ENCODE data around the gene SPDL1. TPM values are rescaled to one million over a fixed set of nuclear protein-coding genes. Genes with fewer than 3 reads are reported as not detected.
"Not testable (repeated sequence)": the region's sequence is repeated elsewhere in the genome, so short reads cannot be mapped to it uniquely, and the experiment has no call there.

The SPDL1 gene
- total and polyA plus RNA-seq, 2 donors (not counting 1 experiment from before 2014, with no cell fraction given): 4.1 to 17.9 TPM

DNA sequence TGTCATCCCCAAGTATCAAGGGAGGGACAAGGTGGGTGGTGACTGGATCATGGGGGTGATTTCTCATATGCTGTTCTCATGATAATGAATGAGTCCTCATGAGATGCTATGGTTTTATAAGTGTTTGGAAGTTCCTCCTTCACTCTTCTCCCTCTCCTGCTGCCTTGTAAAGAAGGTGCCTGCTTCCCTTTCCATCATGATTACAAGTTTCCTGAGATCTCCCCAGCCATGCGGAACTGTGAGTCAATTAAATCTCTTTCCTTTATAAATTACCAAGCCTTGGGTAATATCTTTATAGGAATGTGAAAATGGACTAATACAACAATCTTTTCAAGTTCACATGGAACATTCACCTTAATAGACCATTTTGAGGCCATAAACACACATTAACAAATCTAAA lies 32.0 kb downstream of the SPDL1 start:
- TF ChIP-seq, protein P1, sequence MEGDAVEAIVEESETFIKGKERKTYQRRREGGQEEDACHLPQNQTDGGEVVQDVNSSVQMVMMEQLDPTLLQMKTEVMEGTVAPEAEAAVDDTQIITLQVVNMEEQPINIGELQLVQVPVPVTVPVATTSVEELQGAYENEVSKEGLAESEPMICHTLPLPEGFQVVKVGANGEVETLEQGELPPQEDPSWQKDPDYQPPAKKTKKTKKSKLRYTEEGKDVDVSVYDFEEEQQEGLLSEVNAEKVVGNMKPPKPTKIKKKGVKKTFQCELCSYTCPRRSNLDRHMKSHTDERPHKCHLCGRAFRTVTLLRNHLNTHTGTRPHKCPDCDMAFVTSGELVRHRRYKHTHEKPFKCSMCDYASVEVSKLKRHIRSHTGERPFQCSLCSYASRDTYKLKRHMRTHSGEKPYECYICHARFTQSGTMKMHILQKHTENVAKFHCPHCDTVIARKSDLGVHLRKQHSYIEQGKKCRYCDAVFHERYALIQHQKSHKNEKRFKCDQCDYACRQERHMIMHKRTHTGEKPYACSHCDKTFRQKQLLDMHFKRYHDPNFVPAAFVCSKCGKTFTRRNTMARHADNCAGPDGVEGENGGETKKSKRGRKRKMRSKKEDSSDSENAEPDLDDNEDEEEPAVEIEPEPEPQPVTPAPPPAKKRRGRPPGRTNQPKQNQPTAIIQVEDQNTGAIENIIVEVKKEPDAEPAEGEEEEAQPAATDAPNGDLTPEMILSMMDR (IDR thresholded peaks at IDR 0.05): no peak
- TF ChIP-seq EZH2 (IDR thresholded peaks at IDR 0.05; ENCODE audit: borderline replicate concordance, insufficient read depth, low read depth, low read length, poor library complexity, severe bottlenecking): no peak
- no peak overlapping the region for H3K9ac ChIP-seq (ENCODE audit: low read length)
- no peak for DNase-seq
- no peaks in the 10 kb centered on the region for H4K20me1 ChIP-seq (ENCODE audit: control insufficient read depth, insufficient read depth, low read length, poor library complexity, severe bottlenecking)
- H3K9me3 ChIP-seq (ENCODE audit: control extremely low read depth in 1 of 3, control insufficient read depth in 2 of 3, insufficient read depth in 1 of 3, low read length in 2 of 3): no peaks in the 10 kb centered on the region
- CTCF ChIA-PET: no interaction called here
- H3K27ac Mint-ChIP-seq: no peak overlapping the region
- H3K27me3 ChIP-seq (replicated peaks in 1 of 4; ENCODE audit: control extremely low read depth in 1 of 4, control insufficient read depth in 3 of 4, insufficient read depth in 4 of 4, low read length in 3 of 4): peaks cover 0 to 4% (median 1%) of the 10 kb centered on the region in 4 experiments
- no peaks in the 10 kb centered on the region for H3K79me2 ChIP-seq (ENCODE audit: control insufficient read depth, insufficient read depth, low read length)
- no peak overlapping the region for H3K4me3 Mint-ChIP-seq
- peaks cover 14% of the 10 kb centered on the region for H3K9me3 Mint-ChIP-seq (ENCODE audit: insufficient read depth)
- H2AFZ ChIP-seq (ENCODE audit: insufficient read depth, low read depth, low read length, poor library complexity, severe bottlenecking): no peak overlapping the region
- no peaks in the 10 kb centered on the region for H3K36me3 ChIP-seq (replicated peaks in 1 of 2; ENCODE audit: control extremely low read depth in 1 of 2, control insufficient read depth in 1 of 2, extremely low read depth in 1 of 2, insufficient read depth in 2 of 2, low read length in 1 of 2)
- H3K27me3 Mint-ChIP-seq: peaks cover 7% of the 10 kb centered on the region
- H3K4me1 ChIP-seq (ENCODE audit: control insufficient read depth in 2 of 2, insufficient read depth in 2 of 2, low read length in 2 of 2): no peaks in the 10 kb centered on the region
- ATAC-seq (ENCODE audit: low read depth): no peak
- H3K4me2 ChIP-seq (replicated peaks; ENCODE audit: low read depth, low read length, poor library complexity, severe bottlenecking): no peak overlapping the region
- POLR2A ChIA-PET: no interaction called here
- H3K27ac ChIP-seq (ENCODE audit: low read length in 2 of 2): no peak overlapping the region
- intact Hi-C loops (cut with micrococcal nuclease): no loop called here
- no peak overlapping the region for H3K4me3 ChIP-seq (ENCODE audit: control extremely low read depth in 1 of 5, extremely low read depth in 1 of 5, insufficient read depth in 1 of 5, low read depth in 2 of 5, low read length in 4 of 5)
- no peaks in the 10 kb centered on the region for H3K4me1 Mint-ChIP-seq
- WGBS (ENCODE audit: insufficient coverage): no CpG with 5 or more reads among the region's 1 CpG

DNA sequence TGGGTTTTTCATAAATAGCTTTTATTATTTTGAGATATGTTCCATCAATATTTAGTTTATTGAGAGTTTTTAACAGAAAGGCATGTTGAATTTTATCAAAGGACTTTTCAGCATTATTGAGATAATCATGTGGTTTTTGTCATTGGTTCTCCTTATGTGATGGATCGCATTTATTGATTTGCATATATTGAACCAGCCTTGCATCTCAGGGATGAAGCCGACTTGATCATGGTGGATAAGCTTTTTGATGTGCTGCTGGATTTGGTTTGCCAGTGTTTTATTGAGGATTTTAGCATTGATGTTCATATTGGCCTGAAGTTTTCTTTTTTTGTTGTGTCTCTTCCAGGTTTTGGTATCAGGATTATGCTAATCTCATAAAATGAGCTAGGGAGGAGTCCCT lies 40.7 kb downstream of the SPDL1 start:
- H3K27ac ChIP-seq (ENCODE audit: low read length in 2 of 2); POLR2A ChIA-PET; H3K4me3 ChIP-seq (ENCODE audit: control extremely low read depth in 1 of 5, extremely low read depth in 1 of 5, insufficient read depth in 1 of 5, low read depth in 2 of 5, low read length in 4 of 5); H3K27me3 Mint-ChIP-seq; H3K9ac ChIP-seq (ENCODE audit: low read length); H3K9me3 Mint-ChIP-seq (ENCODE audit: insufficient read depth); H3K4me1 Mint-ChIP-seq; H3K36me3 ChIP-seq (replicated peaks in 1 of 2; ENCODE audit: control extremely low read depth in 1 of 2, control insufficient read depth in 1 of 2, extremely low read depth in 1 of 2, insufficient read depth in 2 of 2, low read length in 1 of 2); DNase-seq; H3K27me3 ChIP-seq (replicated peaks in 1 of 4; ENCODE audit: control extremely low read depth in 1 of 4, control insufficient read depth in 3 of 4, insufficient read depth in 4 of 4, low read length in 3 of 4); intact Hi-C loops (cut with micrococcal nuclease); ATAC-seq (ENCODE audit: low read depth); H3K27ac Mint-ChIP-seq; CTCF ChIA-PET; H4K20me1 ChIP-seq (ENCODE audit: control insufficient read depth, insufficient read depth, low read length, poor library complexity, severe bottlenecking); H3K4me1 ChIP-seq (ENCODE audit: control insufficient read depth in 2 of 2, insufficient read depth in 2 of 2, low read length in 2 of 2); H3K9me3 ChIP-seq (ENCODE audit: control extremely low read depth in 1 of 3, control insufficient read depth in 2 of 3, insufficient read depth in 1 of 3, low read length in 2 of 3); H2AFZ ChIP-seq (ENCODE audit: insufficient read depth, low read depth, low read length, poor library complexity, severe bottlenecking); H3K4me3 Mint-ChIP-seq; H3K4me2 ChIP-seq (replicated peaks; ENCODE audit: low read depth, low read length, poor library complexity, severe bottlenecking); H3K79me2 ChIP-seq (ENCODE audit: control insufficient read depth, insufficient read depth, low read length): not testable (repeated sequence)
- 97% methylated on average over 2 of the region's 2 CpGs for WGBS (ENCODE audit: insufficient coverage)

All from B cell (primary cell).